Measurements from ENCODE around the gene LIMS1.

DNA sequence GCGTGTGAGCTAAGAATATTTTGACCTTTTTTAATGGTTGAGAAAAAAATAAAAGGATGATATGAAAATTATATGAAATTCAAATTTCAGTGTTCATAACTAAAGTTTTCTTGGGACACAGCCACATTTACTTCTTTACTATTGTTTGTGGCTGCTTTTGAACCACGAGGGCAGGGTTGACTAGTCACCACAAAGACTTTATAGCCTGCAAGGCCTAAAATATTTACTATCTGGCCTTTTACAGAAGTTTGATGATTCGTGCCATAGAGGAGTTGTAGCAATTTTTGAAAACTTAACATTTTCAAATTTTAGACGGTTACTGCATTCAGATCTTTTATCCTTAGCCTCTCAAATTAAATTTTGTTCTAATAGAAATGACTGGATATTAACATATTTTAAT, 69.9 kb downstream of the LIMS1 start:
- TF ChIP-seq, protein P1, sequence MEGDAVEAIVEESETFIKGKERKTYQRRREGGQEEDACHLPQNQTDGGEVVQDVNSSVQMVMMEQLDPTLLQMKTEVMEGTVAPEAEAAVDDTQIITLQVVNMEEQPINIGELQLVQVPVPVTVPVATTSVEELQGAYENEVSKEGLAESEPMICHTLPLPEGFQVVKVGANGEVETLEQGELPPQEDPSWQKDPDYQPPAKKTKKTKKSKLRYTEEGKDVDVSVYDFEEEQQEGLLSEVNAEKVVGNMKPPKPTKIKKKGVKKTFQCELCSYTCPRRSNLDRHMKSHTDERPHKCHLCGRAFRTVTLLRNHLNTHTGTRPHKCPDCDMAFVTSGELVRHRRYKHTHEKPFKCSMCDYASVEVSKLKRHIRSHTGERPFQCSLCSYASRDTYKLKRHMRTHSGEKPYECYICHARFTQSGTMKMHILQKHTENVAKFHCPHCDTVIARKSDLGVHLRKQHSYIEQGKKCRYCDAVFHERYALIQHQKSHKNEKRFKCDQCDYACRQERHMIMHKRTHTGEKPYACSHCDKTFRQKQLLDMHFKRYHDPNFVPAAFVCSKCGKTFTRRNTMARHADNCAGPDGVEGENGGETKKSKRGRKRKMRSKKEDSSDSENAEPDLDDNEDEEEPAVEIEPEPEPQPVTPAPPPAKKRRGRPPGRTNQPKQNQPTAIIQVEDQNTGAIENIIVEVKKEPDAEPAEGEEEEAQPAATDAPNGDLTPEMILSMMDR (IDR thresholded peaks at IDR 0.05): no peak
- no peak for TF ChIP-seq POLR2AphosphoS5 (IDR thresholded peaks at IDR 0.05)
- no peak for TF ChIP-seq POLR2A (IDR thresholded peaks at IDR 0.05)
- TF ChIP-seq EP300 (IDR thresholded peaks at IDR 0.05): no peak
